GM19395 (cell line): Measurements from ENCODE around the gene WDR5.

Experiments
- ATAC-seq: cut with Tn5 transposase; IDR thresholded peaks from one replicate; pipeline ENCODE4 v1.9.1; 2021; ENCODE audit warnings: mild to moderate bottlenecking, moderate library complexity; ENCODE audit not compliant: unreplicated experiment

The WDR5 gene

DNA sequence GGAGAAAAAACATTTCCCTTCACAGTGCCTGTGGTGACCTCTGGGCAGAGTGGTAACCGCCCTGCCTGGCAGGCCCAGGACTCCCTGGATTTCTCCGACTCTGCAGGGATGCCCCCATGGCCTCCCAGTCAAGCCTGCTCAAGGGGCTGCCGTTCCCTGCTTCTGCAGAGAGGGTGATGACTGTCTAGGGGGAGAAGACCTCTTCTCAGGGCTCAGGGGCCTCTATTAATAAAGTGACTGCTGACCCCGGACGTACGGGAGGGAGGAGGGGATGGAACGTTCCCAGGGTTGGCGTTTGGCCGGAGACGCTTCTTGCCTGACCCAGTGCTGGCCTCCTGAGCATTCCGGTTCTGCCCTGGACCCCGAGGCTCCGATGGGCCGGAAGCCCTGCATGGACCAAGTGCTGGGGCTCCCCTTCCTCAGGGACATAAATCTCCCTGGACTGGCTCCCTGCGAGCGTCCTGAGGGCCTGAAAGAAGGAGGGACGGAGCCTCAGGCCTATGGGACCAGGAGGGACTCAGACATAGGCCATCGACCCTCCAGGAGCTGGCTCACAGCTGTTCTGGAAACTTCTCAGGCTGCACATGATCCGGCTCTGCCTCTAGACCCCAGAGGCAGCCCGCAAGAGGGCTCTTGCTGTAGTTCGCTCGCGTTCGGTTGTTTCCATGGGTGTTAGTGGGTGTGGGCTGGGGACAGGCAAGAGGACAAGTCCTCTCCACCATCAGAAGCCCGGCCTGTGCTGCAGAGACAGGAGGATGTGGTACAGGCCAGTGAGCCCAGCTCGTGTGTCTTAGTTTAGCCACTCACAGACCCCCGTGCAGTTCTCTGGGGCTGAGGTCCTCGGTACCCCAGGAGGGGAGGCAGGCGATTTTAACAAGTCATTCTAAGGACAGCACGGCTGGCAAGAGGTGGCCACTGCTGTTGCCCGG, 36.6 kb downstream of the WDR5 start:
- ATAC-seq = no peak

DNA sequence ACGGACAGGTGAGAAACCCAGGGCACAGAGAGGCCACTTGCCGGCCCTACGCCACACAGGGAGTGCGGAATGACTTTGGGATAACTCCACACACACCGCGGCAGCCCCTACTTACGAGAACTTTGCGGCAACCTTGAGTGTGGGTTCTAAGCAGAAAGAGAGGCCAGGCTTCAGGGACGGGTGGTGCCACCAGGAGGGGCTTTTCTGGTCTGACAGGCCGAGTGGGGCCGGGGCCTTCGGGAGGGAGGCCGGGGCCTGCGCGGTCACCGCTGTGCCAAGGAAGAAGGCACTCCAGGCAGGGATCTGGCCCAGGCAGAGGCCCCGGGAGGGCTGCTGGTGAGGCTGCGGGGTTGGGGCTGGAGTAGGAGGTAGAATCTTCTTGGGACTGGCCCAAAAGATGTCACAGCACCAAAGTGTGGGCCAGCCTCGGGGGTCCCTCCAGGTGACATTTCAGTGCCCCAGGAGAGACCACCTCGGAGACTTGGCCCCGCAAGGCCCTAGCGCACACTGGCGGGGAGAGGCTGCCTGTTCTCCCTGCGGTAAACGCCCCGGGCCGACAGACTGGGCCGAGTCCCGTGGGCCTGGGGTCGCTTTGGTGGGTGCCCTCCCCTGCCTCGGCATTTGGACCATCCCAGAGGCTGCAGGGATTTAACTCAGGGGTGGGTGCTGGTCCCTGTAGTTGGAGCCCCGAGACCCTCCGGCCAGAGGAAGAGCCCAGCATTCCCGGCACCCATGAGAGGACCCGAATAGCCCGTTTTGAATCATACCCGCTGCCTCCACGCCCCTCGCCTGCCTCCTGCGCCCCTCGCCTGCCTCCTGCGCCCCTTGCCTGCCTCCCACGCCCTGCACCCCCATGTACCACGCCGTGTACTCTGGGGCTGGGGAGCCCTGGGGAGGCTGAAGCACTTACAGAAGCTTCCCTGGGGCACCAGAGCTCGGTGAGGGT, 37.5 kb downstream of the WDR5 start:
- ATAC-seq = no peak

DNA sequence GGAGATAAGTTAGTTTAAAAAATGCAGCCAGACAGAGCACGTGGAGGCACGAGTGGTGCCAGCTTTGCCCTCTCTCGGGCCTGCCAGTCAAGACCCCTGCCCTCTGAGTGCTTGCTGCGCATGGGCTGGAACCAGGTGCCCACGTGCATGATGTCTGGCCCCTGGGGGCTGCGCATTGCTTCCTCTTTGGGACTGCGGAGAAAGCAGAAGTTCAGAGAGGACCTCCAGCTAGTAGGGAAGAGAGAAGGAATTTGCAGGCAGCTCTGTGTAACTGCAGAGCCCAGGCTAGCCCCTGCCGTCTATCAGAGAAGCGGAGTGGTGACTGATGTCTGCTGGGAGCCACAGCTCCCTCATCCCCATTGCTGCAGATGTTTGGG, 38.2 kb downstream of the WDR5 start:
- ATAC-seq = no peak

DNA sequence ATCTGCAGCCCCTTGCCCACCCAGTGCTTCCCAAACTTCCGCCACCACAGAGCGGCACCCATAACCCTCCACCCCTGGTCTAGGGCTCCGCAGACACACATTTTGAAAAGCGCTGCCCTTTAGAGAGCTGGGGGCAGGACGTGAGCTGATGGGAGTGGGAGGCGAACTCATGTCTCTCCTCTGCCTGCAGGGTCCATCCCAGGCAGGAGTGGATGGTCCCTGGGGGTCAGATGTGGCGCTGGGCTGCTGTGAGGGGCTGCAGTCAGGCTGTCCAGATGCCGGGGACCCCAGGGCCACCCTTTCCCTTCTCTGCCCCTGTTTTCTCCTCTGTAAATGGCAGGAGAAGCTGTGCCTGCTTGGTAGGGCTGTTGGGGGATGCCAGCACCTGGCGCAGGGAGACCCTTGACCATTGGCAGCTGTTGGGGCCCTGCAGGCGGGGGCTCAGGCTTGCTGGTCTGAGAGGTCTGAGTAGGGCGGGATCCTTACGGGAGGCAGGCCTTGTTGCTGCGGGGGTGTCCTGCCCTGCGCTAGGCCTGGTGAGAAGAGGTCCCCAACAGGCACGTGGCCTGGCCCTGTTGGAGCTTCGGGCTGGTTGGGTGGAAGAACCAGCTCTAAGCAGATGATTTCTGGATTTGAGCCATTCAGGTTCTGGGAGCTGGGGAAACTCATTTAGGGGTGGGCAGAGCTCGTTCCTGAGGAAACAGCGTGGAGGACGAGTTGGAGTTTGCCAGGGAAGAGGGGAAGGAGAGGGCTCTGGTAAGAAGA, 38.8 kb downstream of the WDR5 start:
- no peak for ATAC-seq

DNA sequence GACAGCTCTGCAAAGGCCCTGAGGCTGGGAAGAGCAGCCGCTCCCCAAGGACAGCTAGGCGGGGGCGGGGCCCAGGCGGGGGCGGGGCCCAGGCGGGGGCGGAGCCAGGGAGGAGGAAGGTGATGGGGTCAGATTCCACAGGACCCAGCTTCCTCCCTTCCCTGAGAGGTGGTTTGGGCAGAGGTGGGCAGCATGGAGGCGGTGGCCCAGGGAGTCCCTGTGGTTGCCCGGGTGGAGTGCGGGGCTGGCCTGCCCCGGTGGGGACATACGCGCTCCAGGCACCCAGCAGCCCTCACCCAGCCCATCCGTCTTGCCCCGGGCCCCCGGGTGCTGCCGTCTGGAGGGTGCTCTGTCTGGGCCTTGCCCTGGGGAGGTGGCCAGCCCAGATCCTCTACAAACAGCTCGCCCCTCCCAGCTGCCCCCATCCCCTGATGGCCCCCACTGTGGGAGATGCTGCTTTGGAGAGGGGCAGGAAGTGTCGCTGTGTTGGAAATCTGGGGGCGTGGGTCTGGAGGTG, 39.5 kb downstream of the WDR5 start:
- no peak for ATAC-seq

DNA sequence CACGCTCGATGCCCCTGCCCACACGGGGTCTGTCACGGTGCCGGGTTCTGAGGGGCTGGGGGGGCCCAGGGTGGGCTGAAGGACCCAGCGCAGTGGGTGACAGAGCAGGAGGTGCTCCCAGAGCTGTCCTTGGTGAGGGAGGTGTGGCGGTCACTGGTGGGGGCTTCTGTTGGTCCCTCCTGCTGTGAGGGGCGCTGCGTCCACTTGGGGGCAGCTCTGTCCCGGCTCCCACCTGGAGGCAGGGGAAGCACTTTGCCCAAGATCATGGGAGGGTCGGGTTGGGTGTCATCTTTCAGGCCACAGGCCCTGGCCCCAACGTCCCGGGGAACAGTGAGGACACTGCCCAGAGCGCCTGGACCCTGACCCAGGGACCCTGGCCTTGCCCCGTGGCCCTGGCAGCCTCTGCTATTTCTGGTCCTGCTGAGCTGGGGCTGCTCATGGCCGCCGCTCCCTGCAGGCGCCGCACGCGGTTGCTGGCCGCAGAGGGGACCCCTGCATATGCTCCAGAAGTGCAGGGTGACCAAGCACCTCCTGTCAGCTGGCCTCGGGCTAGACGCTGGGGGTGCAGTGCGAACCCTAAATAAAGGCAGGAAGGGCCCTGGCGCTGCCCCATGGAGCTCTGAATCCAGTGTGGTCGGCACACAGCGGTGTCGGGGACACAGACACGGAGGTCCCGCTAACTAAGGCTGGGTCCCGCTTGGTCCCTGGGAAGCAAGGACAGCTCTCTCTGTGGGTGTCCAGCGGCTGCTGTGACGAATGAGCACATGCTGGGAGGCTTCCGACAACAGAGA, 40.1 kb downstream of the WDR5 start:
- no peak for ATAC-seq

GRCh38 chr9:134176599-134176968, 40.7 kb downstream of the WDR5 start:
- ATAC-seq = no peak

GRCh38 chr9:134177186-134177585, 41.3 kb downstream of the WDR5 start:
- ATAC-seq = no peak

DNA sequence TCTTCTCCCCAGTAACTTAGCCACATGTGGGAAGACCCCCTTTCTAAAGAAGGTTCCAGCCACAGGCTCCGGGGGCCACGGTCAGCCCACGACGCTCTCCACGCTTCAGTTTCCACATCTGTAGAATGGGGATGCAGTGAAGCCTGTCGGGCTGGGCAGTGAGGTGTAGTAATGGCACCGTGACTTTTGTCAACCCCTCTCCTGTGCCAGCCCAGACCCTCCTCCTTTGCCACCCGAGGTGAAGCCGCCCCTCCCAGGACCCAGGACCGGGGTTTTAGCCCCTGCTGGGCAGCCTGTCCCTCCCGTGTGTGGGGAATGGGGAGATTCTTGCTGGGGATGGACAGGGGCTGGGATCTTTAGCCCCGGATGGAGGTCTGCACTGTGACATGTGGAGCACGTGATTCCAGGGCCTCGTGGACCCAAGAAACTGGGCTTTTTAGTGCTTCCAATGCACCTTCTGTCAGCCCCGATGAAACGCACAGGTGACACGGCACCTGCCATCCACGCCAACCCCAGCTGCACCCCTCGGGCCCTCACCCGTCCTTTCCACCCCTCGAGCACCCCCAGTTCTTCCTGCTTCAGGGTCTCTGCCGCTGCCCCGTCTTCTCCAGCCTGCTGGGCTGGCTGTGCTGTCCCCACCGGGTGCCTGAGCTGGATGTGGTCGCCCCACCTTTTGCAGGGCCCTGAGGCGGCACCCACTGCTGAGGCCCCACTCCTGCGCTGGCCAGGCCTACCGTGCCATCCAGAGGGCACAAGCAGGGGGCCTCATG, 41.9 kb downstream of the WDR5 start:
- no peak for ATAC-seq

DNA sequence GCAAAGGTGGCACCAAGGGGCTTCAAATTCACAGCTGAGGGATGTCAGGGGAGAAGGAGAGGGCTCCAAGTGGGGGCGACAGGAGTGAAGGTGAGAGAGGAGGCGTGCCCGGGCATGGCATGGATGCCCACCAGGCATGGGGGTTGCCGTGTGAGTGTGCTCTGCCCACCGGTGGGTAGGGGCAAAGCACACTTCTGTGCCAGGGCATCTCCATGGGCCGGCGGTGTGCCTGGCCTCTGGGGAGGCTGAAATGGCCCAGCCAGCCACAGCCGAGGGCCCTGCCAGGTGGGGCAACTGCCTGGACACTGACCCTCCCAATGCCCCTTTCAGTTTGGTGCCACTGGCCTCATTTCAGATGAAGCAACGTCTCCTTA, 42.5 kb downstream of the WDR5 start:
- no peak for ATAC-seq

GRCh38 chr9:134178768-134179551, 43.1 kb downstream of the WDR5 start:
- no peak for ATAC-seq

DNA sequence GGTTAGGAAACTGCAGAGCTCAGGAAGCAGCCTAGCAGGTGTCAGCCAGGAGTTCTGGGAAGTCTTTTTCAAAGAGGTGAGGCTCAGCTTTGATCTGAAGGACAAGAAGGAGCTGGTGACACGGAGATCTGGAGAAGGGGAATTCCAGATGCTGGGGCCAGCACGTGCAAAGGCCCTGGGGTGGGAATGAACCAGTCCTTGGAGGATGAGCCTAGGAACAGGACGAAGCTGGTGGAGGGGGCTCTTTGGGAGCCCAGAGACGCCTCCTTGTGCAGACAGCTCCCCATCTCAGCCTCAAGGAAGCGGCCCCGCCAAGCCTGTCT, 43.7 kb downstream of the WDR5 start:
- ATAC-seq = no peak

GRCh38 chr9:134179918-134180785, 44.3 kb downstream of the WDR5 start:
- ATAC-seq = no peak

DNA sequence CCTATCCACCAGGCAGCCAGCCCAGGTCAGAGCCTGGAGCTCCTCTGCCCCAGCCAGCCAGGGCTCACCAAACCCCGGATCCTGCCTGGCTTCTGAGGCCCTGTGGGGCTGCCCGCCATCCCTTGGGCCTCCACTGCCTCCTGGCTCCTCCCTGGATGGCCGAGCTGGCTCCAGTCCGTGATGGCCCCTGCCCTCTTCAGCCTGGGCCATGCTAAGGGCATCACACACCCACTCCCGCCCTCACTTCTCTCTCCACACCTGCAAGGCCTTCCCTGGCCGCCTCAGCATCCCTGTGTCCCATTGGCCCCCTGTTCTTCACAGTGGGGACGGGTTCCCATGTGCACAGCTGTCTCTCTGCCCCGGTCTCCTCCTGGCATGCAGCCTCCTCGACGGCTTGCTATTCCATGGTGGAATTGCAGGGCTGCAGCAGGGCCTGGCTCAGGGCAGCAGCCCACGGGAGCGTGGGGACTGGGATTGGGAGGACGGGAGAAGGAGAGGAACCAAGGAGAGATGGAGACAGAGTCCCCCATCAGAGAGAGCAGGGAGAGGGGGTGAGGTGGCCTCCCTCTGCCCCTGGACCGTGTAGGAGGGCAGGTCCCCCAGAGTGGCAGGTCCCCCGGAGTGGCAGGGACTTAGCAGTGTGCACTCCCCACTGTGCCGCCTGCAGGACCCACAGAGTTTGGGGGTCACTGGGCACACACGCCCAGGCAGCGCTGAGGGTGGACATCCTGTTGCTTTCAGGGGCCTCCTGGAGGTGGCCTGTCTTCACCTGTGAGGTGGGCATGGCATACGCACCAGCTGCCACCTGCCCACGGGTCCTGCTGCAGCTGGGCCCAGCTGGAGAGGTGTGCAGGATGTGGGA, 45.1 kb downstream of the WDR5 start:
- ATAC-seq = no peak

DNA sequence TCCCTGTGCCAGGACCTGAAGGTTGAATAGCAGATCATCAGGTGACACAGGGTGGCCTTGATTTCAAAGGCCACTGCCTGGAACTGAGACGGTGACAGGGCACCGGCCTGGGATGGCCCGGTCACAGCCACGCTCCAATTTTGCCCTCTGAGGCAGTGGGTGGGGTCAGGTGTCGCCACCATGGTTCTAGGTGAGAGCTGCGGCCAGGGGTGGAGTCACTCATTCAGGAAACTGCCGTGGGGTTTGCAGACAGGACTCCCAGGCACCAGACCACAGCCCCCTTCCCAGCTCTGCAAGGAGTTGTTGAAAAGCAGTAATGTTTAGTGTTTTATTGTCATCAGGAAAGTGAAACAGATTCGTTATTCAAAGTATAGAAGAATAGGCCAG, 45.8 kb downstream of the WDR5 start:
- no peak for ATAC-seq

GRCh38 chr9:134182554-134183085, 46.7 kb downstream of the WDR5 start:
- ATAC-seq = no peak
